ENCODE data around the gene MEGF11. TPM values are rescaled to one million over a fixed set of nuclear protein-coding genes. Genes with fewer than 3 reads are reported as not detected.

Gene MEGF11
- total RNA-seq, 2 experiments from 2014 or later, result 3.3 to 6.8 TPM

GRCh38 chr15:65867244-65867643, 386.3 kb downstream of the MEGF11 start:
- ChIA-PET CTCF (ENCODE audit: unreplicated experiment) (no interaction called here), POLR2A (no interaction called here)
- no peak overlapping the region for H3K27ac ChIP-seq (ENCODE audit: low read depth, low read length, poor library complexity, severe bottlenecking)
- no peak for TF ChIP-seq EZH2phosphoT487 (IDR thresholded peaks at IDR 0.05; ENCODE audit: borderline replicate concordance, low read depth, low read length)
- TF ChIP-seq CTCF (conservative IDR thresholded peaks at IDR 0.05; ENCODE audit: low read length), result no peak
- intact Hi-C loops (cut with micrococcal nuclease; ENCODE audit: unreplicated experiment), result no loop called here
- no peak overlapping the region for H3K4me2 ChIP-seq (ENCODE audit: low read length)
- H3K4me1 ChIP-seq (ENCODE audit: insufficient read depth, low read length, poor library complexity, severe bottlenecking), result peaks cover 27% of the 10 kb centered on the region
- no peaks in the 10 kb centered on the region for H3K9me3 ChIP-seq (ENCODE audit: low read length)
- no TSS peak for BruUV-seq (replicated peaks)
- no peak overlapping the region for H2AFZ ChIP-seq (ENCODE audit: low read length)
- H3K36me3 ChIP-seq (ENCODE audit: insufficient read depth, low read length), result no peaks in the 10 kb centered on the region
- H4K20me1 ChIP-seq (ENCODE audit: insufficient read depth, low read length), result no peaks in the 10 kb centered on the region; the same call in 1 of the 2 replicates
- peaks cover 29% of the 10 kb centered on the region for H3K79me2 ChIP-seq (ENCODE audit: insufficient read depth, low read depth, low read length)
- H3K4me3 ChIP-seq (ENCODE audit: low read depth, low read length, poor library complexity, severe bottlenecking), result no peak overlapping the region
- no peaks in the 10 kb centered on the region for H3K9me2 ChIP-seq (ENCODE audit: insufficient read depth, low read length)
- DNase-seq (ENCODE audit: low spot score), result no peak

GRCh38 chr15:65863106-65863505, 390.4 kb downstream of the MEGF11 start:
- Histone ChIP-seq H3K27ac (ENCODE audit: low read depth, low read length, poor library complexity, severe bottlenecking) (peak overlapping the region; percentile 30), H4K20me1 (ENCODE audit: insufficient read depth, low read length) (no peaks in the 10 kb centered on the region), H3K36me3 (ENCODE audit: insufficient read depth, low read length) (no peaks in the 10 kb centered on the region), H3K79me2 (ENCODE audit: insufficient read depth, low read depth, low read length) (no peaks in the 10 kb centered on the region), H3K4me3 (ENCODE audit: low read depth, low read length, poor library complexity, severe bottlenecking) (peak overlapping the region; percentile 14), H3K4me2 (ENCODE audit: low read length) (peak overlapping the region; percentile 55), H2AFZ (ENCODE audit: low read length) (peak overlapping the region; percentile 93), H3K9me2 (ENCODE audit: insufficient read depth, low read length) (no peaks in the 10 kb centered on the region), H3K4me1 (ENCODE audit: insufficient read depth, low read length, poor library complexity, severe bottlenecking) (peaks cover 10% of the 10 kb centered on the region), H3K9me3 (ENCODE audit: low read length) (no peaks in the 10 kb centered on the region)
- ChIA-PET CTCF (ENCODE audit: unreplicated experiment) (interaction anchor here (1.1 kb wide), 1 partner anchor 225 kb away, joined by 3 read pairs; no protein-coding TSS in a partner anchor), POLR2A (interaction anchor here (0.6 kb wide), 1 partner anchor 181 kb away, joined by 3 read pairs; no protein-coding TSS in a partner anchor)
- intact Hi-C loops (cut with micrococcal nuclease; ENCODE audit: unreplicated experiment), result no loop called here
- no peak for TF ChIP-seq EZH2phosphoT487 (IDR thresholded peaks at IDR 0.05; ENCODE audit: borderline replicate concordance, low read depth, low read length)
- TF ChIP-seq CTCF (conservative IDR thresholded peaks at IDR 0.05; ENCODE audit: low read length), result no peak
- no TSS peak for BruUV-seq (replicated peaks)
- DNase-seq (ENCODE audit: low spot score), result peak; percentile 20

- H3K79me2 ChIP-seq (ENCODE audit: insufficient read depth, low read depth, low read length), result no peaks in the 10 kb centered on the region
- H3K9me2 ChIP-seq (ENCODE audit: insufficient read depth, low read length), result no peaks in the 10 kb centered on the region
- H3K4me2 ChIP-seq (ENCODE audit: low read length), result peak overlapping the region; percentile 55
- ChIA-PET POLR2A (interaction anchor here (0.6 kb wide), 1 partner anchor 181 kb away, joined by 3 read pairs; no protein-coding TSS in a partner anchor), CTCF (ENCODE audit: unreplicated experiment) (interaction anchor here (1.1 kb wide), 1 partner anchor 224 kb away, joined by 3 read pairs; no protein-coding TSS in a partner anchor)
- peak; percentile 78 for DNase-seq (ENCODE audit: low spot score)
- no TSS peak for BruUV-seq (replicated peaks)
- H3K4me1 ChIP-seq (ENCODE audit: insufficient read depth, low read length, poor library complexity, severe bottlenecking), result peaks cover 10% of the 10 kb centered on the region
- H2AFZ ChIP-seq (ENCODE audit: low read length), result peak overlapping the region; percentile 93
- H3K9me3 ChIP-seq (ENCODE audit: low read length), result no peaks in the 10 kb centered on the region
- intact Hi-C loops (cut with micrococcal nuclease; ENCODE audit: unreplicated experiment), result no loop called here
- peak overlapping the region; percentile 30 for H3K27ac ChIP-seq (ENCODE audit: low read depth, low read length, poor library complexity, severe bottlenecking)
- peak; percentile 87 for TF ChIP-seq CTCF (conservative IDR thresholded peaks at IDR 0.05; ENCODE audit: low read length)
- no peak for TF ChIP-seq EZH2phosphoT487 (IDR thresholded peaks at IDR 0.05; ENCODE audit: borderline replicate concordance, low read depth, low read length)
- peak overlapping the region; percentile 14 for H3K4me3 ChIP-seq (ENCODE audit: low read depth, low read length, poor library complexity, severe bottlenecking)
- no peaks in the 10 kb centered on the region for H3K36me3 ChIP-seq (ENCODE audit: insufficient read depth, low read length)
- H4K20me1 ChIP-seq (ENCODE audit: insufficient read depth, low read length), result no peaks in the 10 kb centered on the region
These were observed 390.9 kb downstream of the MEGF11 start for GRCh38 chr15:65862682-65863081.
